Measurements from ENCODE around the gene CLDN7. TPM values are rescaled to one million over a fixed set of nuclear protein-coding genes. Genes with fewer than 3 reads are reported as not detected.

Gene CLDN7
- total RNA-seq, 1 experiment from 2014 or later = 286 TPM

DNA sequence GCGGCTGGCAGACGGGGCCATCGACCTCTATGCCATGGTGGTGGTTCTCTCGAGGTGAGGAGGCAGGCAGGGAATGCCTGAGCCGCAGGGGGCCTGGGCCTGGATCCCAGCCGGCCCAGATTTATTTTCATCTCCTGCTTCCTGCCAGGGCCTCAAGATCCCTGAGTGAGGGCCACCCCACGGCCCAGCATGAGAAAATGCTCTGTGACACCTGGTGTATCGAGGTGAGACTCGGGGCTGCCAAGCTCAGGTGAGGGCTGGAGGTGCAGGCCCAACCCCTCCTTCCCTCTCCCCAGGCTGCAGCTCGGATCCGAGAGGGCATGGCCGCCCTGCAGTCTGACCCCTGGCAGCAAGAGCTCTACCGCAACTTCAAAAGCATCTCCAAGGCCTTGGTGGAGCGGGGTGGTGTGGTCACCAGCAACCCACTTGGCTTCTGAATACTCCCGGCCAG lies 37.6 kb downstream of the CLDN7 start:
- Histone ChIP-seq H3K79me2 (ENCODE audit: insufficient read depth, low read length) (peaks cover 36% of the 10 kb centered on the region), H3K9me2 (ENCODE audit: insufficient read depth) (no peaks in the 10 kb centered on the region), H4K20me1 (ENCODE audit: insufficient read depth) (no peaks in the 10 kb centered on the region), H3K4me2 (ENCODE audit: low read length) (no peak overlapping the region), H3K9ac (ENCODE audit: low read length) (no peak overlapping the region), H3K9me3 (ENCODE audit: control insufficient read depth in 1 of 2, insufficient read depth in 1 of 2, low read depth in 1 of 2, low read length in 2 of 2) (no peaks in the 10 kb centered on the region), H3K36me3 (ENCODE audit: control insufficient read depth in 1 of 2, insufficient read depth in 2 of 2, low read length in 2 of 2) (peaks cover 52 to 68% of the 10 kb centered on the region in 2 experiments), H3K27ac (ENCODE audit: low read depth, low read length) (0 out of 2 replicates have a peak overlapping the region, but pooled peaks have one; percentile 32), H3K4me3 (replicated peaks in 1 of 2; ENCODE audit: low read depth in 1 of 2, low read length in 2 of 2) (no peak overlapping the region), H3K4me1 (ENCODE audit: control insufficient read depth in 1 of 2, insufficient read depth in 2 of 2, low read length in 2 of 2) (peaks cover 4 to 13% of the 10 kb centered on the region in 2 experiments; a peak in 3 of 4 replicates), H2AFZ (ENCODE audit: low read depth, low read length, poor library complexity, severe bottlenecking) (no peak overlapping the region), H3K27me3 (ENCODE audit: insufficient read depth, low read length) (no peaks in the 10 kb centered on the region)
- ChIA-PET CTCF (no interaction called here), RAD21 (ENCODE audit: low non-redundant PET in 1 of 2, low total read pairs in 2 of 2, uncharacterized antibody in 2 of 2, unreplicated experiment in 2 of 2) (interaction anchor here in 1 of 2 experiments (0.6 kb wide), 1 partner anchor 13 kb away, joined by 4 read pairs; no protein-coding TSS in a partner anchor), POLR2A (no interaction called here)
- intact Hi-C loops (cut with micrococcal nuclease) = no loop called here
- ATAC-seq (no peak), DNase-seq (ENCODE audit: low read depth, low spot score) (no peak)
- BruUV-seq (replicated peaks) = no TSS peak
- no peak for TF ChIP-seq SP1 (IDR thresholded peaks at IDR 0.05; ENCODE audit: low read depth)
- no peak for TF ChIP-seq ELF1 (IDR thresholded peaks at IDR 0.05; ENCODE audit: borderline replicate concordance, low read depth)
- TF ChIP-seq, protein P1, sequence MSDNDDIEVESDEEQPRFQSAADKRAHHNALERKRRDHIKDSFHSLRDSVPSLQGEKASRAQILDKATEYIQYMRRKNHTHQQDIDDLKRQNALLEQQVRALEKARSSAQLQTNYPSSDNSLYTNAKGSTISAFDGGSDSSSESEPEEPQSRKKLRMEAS (IDR thresholded peaks at IDR 0.05) = no peak
- no peak for TF ChIP-seq RAD21 (IDR thresholded peaks at IDR 0.05; ENCODE audit: low read depth)
- TF ChIP-seq POLR2A (IDR thresholded peaks at IDR 0.05; ENCODE audit: borderline replicate concordance, extremely low read depth, insufficient read depth, insufficient read length) = no peak
- TF ChIP-seq ZFX (IDR thresholded peaks at IDR 0.05) = no peak
- no peak for TF ChIP-seq SRF (IDR thresholded peaks at IDR 0.05; ENCODE audit: low read depth)
- no peak for TF ChIP-seq EZH2 (IDR thresholded peaks at IDR 0.05)
- TF ChIP-seq EZH2phosphoT487 (IDR thresholded peaks at IDR 0.05; ENCODE audit: borderline replicate concordance) = no peak
- TF ChIP-seq POLR2AphosphoS5 (IDR thresholded peaks at IDR 0.05; ENCODE audit: low read depth, low read length) = no peak

DNA sequence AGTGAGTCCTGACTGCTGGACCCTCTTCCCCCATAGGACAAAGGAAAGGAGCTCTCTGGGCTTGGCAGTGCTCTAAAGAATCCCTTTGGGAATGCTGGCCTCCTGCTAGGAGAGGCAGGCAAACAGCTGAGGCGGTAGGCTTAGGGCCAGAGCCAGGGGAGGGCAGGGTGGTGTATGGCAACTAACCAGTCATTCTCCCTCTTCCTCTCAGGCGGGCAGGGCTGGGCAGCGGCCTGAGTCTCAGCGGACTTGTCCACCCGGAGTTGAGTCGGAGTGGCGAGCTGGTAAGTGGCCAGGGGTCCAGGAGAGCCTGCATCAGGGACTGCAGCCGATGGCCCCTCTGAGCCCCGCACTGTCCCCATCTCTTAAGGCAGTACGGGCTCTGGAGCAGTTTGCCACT lies 38.2 kb downstream of the CLDN7 start:
- H2AFZ ChIP-seq (ENCODE audit: low read depth, low read length, poor library complexity, severe bottlenecking) = no peak overlapping the region
- H3K9ac ChIP-seq (ENCODE audit: low read length) = no peak overlapping the region
- no peaks in the 10 kb centered on the region for H4K20me1 ChIP-seq (ENCODE audit: insufficient read depth)
- no peaks in the 10 kb centered on the region for H3K9me3 ChIP-seq (ENCODE audit: control insufficient read depth in 1 of 2, insufficient read depth in 1 of 2, low read depth in 1 of 2, low read length in 2 of 2)
- peaks cover 7 to 19% of the 10 kb centered on the region in 2 experiments; a peak in 3 of 4 replicates for H3K4me1 ChIP-seq (ENCODE audit: control insufficient read depth in 1 of 2, insufficient read depth in 2 of 2, low read length in 2 of 2)
- no peak overlapping the region for H3K4me3 ChIP-seq (replicated peaks in 1 of 2; ENCODE audit: low read depth in 1 of 2, low read length in 2 of 2)
- ChIA-PET CTCF (no interaction called here), POLR2A (interaction anchor here (1.0 kb wide), 1 partner anchor 9 kb away, joined by 5 read pairs; no protein-coding TSS in a partner anchor), RAD21 (ENCODE audit: low non-redundant PET in 1 of 2, low total read pairs in 2 of 2, uncharacterized antibody in 2 of 2, unreplicated experiment in 2 of 2) (no interaction called here)
- BruUV-seq (replicated peaks) = no TSS peak
- intact Hi-C loops (cut with micrococcal nuclease) = no loop called here
- no peaks in the 10 kb centered on the region for H3K27me3 ChIP-seq (ENCODE audit: insufficient read depth, low read length)
- H3K4me2 ChIP-seq (ENCODE audit: low read length) = no peak overlapping the region
- peaks cover 47 to 62% of the 10 kb centered on the region in 2 experiments for H3K36me3 ChIP-seq (ENCODE audit: control insufficient read depth in 1 of 2, insufficient read depth in 2 of 2, low read length in 2 of 2)
- ATAC-seq = no peak
- H3K9me2 ChIP-seq (ENCODE audit: insufficient read depth) = no peaks in the 10 kb centered on the region
- H3K27ac ChIP-seq (ENCODE audit: low read depth, low read length) = no peak overlapping the region
- no peak for TF ChIP-seq ZFX (IDR thresholded peaks at IDR 0.05)
- TF ChIP-seq POLR2AphosphoS5 (IDR thresholded peaks at IDR 0.05; ENCODE audit: low read depth, low read length) = no peak
- TF ChIP-seq SIN3A (IDR thresholded peaks at IDR 0.05; ENCODE audit: low read depth) = no peak
- TF ChIP-seq, protein P2, sequence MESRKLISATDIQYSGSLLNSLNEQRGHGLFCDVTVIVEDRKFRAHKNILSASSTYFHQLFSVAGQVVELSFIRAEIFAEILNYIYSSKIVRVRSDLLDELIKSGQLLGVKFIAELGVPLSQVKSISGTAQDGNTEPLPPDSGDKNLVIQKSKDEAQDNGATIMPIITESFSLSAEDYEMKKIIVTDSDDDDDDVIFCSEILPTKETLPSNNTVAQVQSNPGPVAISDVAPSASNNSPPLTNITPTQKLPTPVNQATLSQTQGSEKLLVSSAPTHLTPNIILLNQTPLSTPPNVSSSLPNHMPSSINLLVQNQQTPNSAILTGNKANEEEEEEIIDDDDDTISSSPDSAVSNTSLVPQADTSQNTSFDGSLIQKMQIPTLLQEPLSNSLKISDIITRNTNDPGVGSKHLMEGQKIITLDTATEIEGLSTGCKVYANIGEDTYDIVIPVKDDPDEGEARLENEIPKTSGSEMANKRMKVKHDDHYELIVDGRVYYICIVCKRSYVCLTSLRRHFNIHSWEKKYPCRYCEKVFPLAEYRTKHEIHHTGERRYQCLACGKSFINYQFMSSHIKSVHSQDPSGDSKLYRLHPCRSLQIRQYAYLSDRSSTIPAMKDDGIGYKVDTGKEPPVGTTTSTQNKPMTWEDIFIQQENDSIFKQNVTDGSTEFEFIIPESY (IDR thresholded peaks at IDR 0.05; ENCODE audit: extremely low read depth, insufficient replicate concordance, low read length) = no peak
- no peak for TF ChIP-seq YY1 (IDR thresholded peaks at IDR 0.05; ENCODE audit: extremely low read depth, insufficient replicate concordance, low read depth, low read length)
- no peak for TF ChIP-seq EGR1 (IDR thresholded peaks at IDR 0.05; ENCODE audit: low read depth)
- no peak for TF ChIP-seq CEBPB (IDR thresholded peaks at IDR 0.05; ENCODE audit: low read depth)
- TF ChIP-seq RAD21 (IDR thresholded peaks at IDR 0.05; ENCODE audit: low read depth) = no peak
- no peak for TF ChIP-seq ZNF274 (IDR thresholded peaks at IDR 0.05; ENCODE audit: low read depth, low read length)
- TF ChIP-seq EZH2phosphoT487 (IDR thresholded peaks at IDR 0.05; ENCODE audit: borderline replicate concordance) = no peak
- TF ChIP-seq CBX3 (IDR thresholded peaks at IDR 0.05; ENCODE audit: low read depth) = no peak
- TF ChIP-seq SRF (IDR thresholded peaks at IDR 0.05; ENCODE audit: low read depth) = no peak
- H3K79me2 ChIP-seq (ENCODE audit: insufficient read depth, low read length) = peaks cover 30% of the 10 kb centered on the region
- no peak for DNase-seq (ENCODE audit: low read depth, low spot score)

All from HCT116 (cell line).